ENCODE measurements around the gene PPP1R11.
"Not testable (repeated sequence)": the region's sequence is repeated elsewhere in the genome, so short reads cannot be mapped to it uniquely, and the experiment has no call there.

The PPP1R11 gene, protein sequence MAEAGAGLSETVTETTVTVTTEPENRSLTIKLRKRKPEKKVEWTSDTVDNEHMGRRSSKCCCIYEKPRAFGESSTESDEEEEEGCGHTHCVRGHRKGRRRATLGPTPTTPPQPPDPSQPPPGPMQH

DNA sequence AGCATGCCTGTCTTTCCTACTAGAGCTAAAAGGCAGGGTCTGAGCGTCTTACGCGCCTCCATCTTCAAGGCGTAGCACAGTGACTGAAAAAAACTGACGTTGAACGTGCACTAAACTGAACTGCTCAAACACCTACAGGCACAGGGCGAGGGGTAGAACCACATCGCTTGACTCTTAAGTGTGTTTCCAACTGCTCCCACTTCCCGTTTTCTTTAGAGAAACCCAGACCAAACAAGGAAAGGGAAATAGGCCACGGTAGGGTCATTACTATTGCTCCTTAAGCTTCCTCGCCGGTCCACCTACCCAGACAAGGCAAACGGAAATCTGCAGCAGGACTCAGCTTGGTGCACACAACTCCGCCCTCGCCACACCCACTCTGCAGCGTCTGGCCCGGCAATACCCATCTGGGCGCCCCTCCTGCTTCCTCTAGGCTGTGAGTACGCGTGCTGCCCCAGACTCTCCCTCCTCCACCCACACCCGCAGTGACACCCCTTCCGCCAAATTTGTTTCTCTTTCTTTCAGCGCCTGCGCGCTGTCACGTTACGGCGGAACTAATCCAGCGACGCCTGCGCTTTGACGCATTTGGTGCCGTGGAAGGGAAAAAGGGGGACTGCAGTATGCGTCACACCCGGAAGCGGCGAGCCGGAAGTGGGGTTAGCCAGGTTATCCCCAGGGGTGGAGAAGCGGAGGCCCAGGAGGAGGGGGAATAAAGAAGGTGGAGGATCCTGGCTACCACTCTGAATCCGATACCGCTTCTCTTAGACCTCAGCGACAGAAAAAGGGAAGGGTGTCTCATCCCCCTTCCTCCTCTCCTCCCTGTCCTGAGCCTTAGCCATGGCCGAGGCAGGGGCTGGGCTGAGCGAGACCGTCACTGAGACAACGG, at the start of gene PPP1R11:
PPP1R11 (plus strand) TSS at position 622 of the 883 bp plus-strand sequence; CDS start at position 835, 213 bp downstream.
- DNase-seq = peak; percentile 98

DNA sequence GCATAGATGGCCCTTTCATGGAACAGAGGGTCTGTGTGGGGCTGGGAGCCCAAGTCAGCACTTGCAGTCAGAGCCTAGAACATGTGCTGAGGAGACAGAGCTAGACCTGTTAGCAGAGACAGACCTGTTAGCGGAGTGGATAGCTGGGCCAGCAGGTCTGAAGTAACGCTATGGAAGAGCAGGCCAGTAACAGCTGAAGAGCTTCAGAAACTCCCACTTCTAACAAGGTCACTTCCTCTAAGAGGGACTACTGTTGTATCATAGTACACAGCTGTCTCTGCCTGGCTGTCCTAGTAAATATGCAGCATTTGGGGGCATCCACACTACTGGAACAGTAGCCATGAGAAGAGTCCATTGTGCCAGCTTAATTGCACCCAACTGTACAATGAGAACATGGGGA, 47.2 kb upstream of the PPP1R11 start:
- no peak for DNase-seq

DNA sequence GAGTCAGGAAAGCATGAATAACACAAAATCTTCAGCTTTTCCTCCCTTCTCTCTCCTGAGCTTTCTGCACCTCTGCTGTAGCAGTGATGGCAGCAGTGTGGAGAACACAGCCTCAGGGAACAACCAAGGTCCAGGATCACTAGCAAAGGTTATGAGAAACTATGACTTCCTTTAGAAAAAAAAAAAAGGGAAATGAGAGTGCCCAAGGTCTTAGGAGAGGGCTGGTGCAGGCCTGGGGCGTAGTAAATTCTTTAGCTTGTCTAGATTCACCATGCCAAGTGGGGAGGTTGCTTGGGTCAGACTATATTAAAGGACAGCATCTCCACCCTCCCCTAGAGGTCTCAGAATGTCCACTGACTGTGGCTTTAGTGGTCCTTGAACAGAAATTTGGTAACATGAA, 46.4 kb upstream of the PPP1R11 start:
- no peak for DNase-seq

DNA sequence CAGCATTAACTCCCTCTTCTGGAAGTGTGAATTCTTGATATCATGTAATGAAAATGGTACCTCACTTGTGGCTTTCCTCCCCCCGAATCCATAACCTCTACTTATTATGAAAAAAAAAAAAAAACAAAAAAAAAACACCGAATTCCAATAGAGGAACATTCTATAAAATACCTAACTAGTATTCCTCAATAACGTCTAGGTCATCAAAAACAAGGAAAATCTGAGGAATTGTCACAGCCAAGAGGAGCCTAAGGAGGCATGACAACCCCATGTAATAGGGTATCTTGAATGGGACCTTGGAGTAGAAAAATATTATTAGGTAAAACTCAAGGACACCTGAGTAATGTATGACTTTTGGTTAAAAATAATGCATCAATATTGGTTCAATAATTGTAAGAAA, 44.8 kb upstream of the PPP1R11 start:
- no peak for DNase-seq

DNA sequence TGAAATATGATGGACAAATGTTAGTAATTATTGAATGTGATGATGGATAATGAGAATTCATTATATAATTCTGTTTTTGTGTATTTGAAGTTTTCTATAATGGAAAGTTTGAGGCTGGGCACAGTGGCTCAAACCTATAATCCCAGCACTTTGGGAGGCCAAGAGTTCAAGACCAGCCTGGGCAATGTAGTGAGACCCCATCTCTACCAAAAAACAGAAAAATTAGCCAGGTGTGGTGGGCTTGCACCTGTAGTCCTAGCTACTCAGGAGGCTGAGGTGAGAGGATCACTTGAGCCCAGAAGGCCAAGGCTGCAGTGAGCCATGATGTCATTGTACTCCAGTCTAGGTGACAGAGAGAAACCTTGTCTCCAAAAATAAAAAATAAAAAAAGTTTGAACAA, 44.3 kb upstream of the PPP1R11 start:
- DNase-seq = not testable (repeated sequence)

DNA sequence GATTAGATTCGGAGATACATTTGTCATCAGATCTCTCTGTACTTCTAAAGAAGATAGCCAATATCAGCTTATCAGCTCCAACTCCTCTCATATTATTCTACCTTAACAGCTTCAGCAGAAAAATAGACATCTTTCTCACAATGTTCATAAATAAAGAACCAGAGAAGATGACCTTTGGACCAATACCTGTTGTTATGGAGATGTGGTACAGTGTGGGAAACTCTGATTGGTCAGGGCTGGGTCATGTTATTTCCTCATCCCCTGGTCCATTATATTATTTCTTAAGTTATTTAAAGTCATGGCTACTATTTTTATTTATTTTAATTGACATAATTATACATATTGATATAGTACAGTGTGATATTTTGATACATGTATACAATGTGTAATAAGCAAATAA, 41.8 kb upstream of the PPP1R11 start:
- no peak for DNase-seq

DNA sequence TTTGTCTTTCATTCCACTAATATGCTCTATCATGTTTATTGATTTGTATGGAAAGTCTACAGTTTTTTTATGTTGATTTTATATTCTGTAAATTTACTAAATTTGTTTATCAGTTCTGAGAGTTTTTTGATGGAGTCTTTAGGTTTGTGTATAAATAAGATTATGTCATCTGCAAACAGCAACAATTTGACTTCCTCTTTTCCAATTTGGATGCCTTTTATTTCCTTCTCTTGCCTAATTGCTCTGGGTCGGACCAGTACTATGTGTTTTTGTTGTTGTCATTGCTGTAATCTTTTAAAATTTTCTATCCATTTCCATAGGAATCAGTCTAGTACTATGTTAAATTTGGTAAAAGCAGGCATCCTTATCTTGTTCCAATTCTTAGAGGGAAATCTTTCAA, 37.4 kb upstream of the PPP1R11 start:
- no peak for DNase-seq

DNA sequence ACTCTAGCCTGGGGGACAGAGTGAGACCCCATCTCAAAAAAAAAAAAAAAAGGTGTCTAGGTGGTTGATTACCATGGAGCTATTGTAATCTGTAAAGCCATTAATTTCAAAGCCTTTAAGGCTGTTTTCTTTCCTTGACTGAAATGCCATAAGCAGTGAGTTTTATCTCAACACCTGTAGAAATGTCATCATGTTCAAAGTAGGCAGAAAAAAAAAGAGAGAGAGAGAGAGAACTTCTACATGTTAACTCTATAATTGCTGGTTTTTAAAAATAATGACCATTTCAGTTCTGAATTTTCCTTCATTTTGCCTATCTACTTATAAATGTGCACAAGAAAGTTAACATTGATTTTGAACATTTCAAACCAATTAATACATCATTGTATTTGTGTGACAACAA, 35.6 kb upstream of the PPP1R11 start:
- no peak for DNase-seq

DNA sequence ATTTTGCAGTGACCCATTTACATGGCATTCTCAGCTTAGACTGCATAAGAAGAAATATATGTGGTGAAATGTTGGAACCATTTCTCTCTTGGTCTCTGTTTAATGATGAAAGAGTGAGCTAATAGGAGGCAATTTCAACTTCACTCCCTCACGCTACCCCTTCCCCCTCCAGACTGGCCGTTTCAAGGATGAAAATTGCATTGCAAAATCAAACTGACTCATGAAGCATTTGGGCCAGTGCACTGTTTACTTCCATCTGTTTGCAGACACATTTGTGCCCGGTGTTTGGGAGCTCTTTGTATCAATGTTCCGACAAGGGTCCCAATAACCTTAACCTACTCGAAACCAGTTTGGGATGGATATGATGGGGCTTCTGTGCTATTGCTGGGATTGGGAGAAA, 33.6 kb upstream of the PPP1R11 start:
- DNase-seq = not testable (repeated sequence)

DNA sequence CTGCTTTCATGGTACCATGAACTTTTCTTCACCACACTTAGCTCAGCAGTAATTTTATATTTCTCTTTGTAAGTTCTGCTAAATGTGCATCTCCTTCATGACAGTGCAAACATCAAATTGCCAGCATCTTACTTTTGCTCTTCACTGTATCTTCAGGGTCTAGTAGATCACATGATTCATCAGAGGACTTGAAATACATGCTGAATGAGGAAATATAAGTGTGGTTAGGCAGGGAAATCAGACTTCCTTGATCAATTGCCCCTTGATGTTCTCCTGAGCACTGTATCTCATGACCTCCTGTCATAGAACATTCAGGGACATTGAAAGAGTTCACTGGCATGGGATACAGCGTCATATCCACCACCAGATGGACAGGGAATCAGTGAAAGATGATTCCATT, 31.2 kb upstream of the PPP1R11 start:
- DNase-seq = no peak

DNA sequence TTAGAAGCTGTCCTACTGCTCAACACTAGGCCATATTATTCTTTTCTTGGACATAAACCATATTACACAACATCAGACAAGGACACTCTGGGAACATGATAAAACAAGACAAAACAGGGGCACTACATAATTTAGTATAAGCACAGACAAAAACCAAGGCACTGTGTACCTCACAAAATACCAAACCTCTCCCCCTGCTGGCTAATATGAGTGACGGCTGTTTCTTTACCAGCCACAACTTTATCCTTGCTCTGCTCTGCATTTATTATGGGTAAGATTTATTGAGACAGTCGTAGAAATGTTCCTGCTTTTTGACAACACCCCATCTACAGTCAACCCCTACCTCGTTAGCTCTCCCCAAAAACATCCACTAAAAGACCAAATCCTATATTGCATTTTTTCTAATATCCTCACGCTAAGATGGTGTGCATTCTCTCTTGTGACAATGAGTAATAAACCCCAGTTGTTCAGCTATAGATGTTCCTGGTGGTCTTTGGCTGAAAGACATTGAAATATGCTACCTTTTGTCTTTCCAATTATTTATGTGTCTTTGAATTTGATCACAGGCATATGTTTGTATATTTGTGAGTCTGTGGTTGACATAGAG, 29.7 kb upstream of the PPP1R11 start:
- DNase-seq = no peak

DNA sequence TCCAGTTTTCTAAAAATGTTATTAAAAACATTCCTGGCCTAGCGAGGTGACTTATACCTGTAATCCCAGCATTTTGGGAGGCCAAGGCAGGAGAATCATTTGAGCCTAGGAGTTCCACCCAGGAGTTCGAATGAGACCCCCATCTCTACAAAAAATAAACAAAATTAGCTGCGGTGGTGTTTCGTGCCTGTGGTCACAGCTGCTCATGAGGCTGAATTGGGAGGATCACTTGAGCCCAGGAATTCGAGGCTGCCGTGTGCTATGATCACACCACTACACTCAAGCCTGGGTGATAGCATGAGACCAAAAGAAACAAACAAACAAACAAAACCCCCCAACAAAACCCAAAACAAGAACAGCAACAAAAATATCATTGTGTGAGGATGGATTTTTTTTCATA, 25.8 kb upstream of the PPP1R11 start:
- DNase-seq = no peak

DNA sequence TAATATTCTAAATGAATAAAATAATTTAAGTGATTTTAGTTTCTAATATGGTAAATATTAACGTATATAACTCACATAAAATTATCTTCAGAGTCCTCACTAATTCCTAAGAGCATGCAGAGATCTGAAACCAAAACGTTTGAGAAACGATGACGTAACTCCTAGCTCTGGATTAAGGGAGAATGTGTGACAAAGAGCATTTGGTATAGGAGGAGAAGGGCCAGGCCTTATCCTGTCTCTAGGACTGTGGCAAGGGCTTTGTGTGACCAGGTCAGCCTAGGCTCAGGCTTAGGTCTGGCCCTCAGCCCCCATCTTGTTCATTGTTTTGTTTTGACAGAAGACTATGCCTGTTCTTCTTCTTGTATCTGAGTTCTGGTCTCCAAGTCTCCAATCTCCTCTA, 25.2 kb upstream of the PPP1R11 start:
- no peak for DNase-seq

DNA sequence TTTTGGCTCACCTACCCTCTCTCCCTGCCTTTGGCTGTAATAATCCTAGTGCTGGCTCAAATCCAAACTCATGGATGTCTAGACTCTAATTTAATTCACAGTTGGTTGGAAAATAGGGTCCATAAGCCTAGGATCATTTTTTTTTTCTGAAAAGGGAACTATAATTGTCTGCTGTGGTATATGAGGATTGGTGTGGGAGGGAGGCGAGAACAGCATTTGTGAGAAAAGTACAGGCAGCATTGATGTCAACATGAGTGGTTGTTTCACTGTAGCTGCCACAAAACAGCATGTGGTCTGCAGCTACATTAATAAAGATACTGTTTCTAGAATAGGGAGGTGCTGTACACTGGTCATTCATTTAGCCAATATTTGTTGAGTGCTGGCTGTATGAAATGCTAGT, 24.5 kb upstream of the PPP1R11 start:
- DNase-seq = no peak

DNA sequence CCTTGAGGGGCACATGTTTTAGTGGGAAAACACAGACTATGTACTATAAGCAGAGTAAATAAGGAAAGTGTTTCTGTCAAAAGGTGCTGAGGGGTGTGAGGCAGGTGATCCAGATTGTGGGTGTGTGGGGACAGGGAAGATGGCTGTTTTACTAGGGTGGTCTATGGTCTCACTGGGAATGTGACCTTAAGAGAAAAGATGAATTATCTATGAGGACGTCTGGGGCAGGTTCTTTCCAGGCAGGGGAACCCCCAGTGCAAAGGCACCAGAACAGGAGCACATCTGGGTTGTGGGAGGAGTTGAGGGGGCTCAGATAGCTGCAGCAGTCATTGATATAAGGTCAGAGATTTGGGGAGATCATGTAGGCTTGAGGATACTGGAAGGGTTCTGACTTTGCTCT, 24.1 kb upstream of the PPP1R11 start:
- no peak for DNase-seq

DNA sequence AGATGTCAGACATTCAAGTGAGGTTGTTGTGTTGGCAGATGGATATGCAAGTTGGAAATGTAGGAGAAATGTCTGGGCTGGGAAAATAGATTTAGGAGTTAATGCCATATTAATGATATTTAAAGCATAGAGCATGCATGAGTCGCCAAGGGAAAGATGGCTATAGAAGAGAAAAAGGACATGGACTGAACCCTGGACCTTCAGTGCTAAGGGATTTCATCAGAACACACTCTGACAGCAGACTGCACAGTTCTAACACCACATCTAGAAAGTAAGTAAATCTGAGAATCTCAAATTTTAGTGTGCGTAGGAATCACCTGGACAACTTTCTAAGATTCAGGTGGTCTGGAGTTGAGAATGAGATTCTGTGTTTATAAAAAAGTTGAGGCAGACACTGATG, 23.3 kb upstream of the PPP1R11 start:
- no peak for DNase-seq

DNA sequence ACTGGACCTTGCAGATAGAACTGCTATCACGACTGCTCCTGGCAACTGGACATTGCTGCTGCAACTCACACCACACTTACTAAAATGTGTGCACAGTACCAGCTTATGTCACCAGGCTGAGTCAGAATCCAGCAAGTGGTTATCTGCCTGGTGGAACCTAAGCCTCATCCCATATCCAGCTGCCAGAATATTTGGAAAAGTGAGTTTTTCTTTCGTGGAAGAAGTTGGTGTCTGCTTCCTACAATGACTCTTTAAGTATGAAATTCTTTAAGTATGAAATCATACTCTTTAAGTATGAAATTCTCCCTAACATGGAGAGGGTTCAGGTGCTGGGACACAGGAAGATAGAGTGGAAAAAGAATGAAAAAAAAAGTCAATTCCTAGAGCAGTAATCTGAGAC, 22.4 kb upstream of the PPP1R11 start:
- no peak for DNase-seq

DNA sequence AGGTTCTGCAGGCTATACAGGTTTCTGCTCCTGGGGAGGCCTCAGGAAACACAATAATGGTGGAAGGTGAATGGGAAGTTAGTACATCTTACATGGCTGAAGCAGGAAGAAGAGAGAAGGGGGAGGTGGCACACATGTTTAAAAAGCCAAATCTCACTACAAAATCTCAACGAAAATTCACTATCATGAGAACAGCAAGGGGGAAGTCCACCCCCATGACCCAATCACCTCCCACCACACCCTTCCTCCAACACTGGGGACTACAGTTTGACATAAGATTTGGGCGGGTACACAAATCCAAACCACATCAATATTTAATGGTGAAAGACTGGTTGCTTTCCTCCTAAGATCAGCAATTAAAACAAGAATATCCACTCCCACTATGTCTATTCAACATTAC, 19.8 kb upstream of the PPP1R11 start:
- DNase-seq = no peak

DNA sequence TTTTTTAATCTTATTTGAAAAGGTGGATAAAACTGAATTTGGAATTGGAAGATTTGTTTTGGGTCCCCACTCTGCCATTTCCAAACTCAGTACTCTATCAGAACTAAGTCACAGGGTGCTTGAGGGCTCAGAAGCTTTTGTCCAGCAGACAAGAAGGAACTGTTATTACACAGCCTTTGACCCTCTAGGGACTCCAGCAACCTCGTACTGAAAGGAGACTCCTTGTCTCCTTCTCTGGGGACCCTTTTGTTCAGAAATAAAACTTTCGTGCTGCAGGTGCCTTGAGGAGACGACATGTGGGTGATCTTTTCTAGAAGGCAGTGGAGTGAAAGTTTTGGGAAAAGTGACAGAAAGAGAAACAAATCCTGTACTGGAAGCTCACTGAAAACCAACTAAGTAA, 13.3 kb upstream of the PPP1R11 start:
- no peak for DNase-seq

DNA sequence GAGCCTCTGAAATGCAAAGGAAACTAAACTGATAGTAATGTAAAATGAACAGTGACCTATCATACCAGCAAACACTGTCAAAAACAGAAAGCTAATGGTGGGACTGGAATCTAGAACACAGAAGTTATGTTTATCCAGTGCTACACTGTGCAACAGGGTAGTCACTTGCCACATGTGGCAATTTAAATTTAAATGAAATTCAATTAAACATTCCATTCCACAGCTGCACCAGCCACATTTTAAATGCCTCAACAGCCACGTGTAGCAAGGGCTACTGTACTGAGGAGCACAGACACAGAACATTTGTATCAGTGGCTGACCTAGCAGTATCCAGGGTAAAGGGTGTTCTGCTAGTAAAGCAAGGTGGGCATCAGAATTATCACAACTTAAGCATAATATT, 11.5 kb upstream of the PPP1R11 start:
- DNase-seq = no peak

DNA sequence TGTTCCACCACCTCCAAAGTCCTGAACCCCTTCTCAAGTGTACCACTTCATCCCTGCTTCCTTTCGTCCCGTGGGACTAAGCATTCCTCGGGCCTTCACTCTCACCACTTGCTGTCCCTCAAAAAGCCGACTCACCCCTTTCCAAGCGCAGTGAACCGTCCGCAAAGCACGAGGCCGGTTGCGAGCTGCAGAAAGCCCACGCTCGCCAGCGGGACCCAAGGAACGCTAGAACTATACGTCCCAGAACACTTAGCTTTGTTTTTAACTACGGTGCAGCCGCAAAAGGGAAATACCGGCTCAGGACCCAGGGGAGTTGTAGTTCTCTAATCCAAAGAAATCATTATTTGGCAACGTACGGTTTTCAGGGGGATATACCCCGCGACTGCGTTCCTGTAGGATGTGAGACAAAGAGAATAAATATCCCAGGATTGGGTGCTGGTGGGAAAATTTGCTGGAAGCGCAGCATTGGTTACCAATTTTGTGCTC, 6.3 kb upstream of the PPP1R11 start:
- peak; percentile 34 for DNase-seq

DNA sequence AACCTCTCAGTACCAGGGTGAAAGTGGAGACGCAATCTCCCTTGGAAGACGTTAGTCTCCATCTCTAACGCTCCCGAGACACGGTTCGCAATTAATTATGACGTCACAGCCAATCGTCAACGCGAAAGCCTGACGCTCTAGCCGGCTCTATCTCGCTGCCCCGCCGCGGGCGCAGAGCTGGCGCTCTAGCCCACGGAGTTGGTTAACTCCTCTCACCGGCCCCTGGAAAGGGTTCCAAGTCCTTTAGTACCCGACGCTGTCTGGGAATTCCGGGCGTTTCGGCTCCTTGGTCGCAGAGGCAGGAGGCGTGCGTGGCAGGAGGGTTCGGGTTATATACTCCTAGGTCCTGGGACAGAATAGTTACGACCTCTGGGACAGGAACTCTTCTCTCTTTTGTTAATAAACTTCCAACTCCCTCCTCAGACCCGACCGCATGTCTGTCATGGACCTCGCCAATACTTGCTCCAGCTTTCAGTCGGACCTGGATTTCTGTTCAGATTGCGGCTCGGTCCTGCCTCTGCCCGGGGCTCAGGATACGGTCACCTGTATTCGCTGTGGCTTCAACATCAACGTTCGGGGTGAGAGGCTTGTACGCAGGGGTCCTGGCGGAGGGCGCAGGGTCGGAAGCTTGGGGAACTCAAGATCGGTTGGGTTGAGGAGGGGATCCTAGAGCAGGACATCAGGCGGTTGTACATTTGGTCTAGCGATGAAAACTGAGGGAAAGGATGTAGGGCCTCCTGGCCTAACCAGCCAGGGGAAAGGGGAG, 5.7 kb upstream of the PPP1R11 start, which contains the start of gene POLR1H:
POLR1H (plus strand) TSS at position 174 of the 766 bp plus-strand sequence; CDS start at position 434, 260 bp downstream.
- DNase-seq = peak; percentile 95

DNA sequence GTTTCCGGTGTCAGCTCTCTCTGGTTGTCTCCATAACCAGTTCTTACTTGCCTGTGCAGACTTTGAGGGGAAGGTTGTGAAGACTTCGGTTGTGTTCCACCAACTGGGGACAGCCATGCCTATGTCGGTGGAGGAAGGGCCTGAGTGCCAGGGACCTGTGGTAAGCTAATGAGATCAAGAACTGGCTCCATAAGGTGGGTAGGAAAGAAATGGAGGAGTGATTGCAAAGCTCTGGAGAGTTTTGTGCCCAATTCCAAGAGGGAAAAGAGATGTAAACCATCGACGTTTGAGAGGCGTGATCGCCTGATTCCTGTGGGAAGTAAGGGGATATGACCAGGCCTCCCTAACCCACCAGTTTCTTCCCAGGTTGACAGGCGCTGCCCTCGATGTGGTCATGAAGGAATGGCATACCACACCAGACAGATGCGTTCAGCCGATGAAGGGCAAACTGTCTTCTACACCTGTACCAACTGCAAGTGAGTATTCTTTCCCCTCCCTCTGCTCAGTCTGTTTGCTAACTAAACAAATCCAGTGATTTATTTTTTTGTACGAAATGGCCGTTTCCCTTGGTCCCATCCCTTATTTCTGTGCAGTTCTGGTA, 5.0 kb upstream of the PPP1R11 start:
- DNase-seq = no peak
